GM12864 (cell line): ENCODE measurements around the gene TENT4B.

Experiments used
- DNase-seq: peaks from one replicate; pipeline ENCODE4 v3.0.0-alpha.2; 2011; ENCODE audit warnings: low read depth
- H3K4me3 ChIP-seq: 2 replicates; pipeline ENCODE4 v1.5.1; 2011; ENCODE audit warnings: mild to moderate bottlenecking, low read depth, low read length, control low read depth
- TF ChIP-seq, protein P1 (sequence below): IDR thresholded peaks from 2 replicates; pipeline ENCODE4 v1.5.1; 2011; ENCODE audit warnings: low read depth, mild to moderate bottlenecking, moderate library complexity, low read length, control low read depth, inconsistent platforms; ENCODE audit errors: missing control alignments

Gene TENT4B

DNA sequence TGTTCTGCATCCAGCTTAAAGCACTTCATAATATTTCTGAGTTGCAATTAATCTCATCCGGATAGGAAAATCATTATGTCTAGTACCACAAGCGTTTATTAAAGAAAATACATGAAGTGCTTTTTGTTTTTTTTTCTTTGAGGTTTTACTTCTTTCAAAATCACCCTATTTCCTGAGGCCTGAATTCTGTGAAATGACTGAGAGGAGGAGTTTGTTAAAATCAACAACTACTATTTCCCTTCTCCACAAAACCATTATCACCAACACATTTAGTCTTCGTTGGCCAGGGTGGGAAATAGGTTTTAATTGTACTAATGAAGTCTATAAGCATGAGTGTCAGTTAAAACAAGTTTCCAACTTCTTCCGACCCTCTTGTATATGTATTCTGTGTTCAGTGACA is 62.6 kb downstream of the TENT4B start:
- DNase-seq, result no peak
- H3K4me3 ChIP-seq, result no peak overlapping the region
- TF ChIP-seq, protein P1, sequence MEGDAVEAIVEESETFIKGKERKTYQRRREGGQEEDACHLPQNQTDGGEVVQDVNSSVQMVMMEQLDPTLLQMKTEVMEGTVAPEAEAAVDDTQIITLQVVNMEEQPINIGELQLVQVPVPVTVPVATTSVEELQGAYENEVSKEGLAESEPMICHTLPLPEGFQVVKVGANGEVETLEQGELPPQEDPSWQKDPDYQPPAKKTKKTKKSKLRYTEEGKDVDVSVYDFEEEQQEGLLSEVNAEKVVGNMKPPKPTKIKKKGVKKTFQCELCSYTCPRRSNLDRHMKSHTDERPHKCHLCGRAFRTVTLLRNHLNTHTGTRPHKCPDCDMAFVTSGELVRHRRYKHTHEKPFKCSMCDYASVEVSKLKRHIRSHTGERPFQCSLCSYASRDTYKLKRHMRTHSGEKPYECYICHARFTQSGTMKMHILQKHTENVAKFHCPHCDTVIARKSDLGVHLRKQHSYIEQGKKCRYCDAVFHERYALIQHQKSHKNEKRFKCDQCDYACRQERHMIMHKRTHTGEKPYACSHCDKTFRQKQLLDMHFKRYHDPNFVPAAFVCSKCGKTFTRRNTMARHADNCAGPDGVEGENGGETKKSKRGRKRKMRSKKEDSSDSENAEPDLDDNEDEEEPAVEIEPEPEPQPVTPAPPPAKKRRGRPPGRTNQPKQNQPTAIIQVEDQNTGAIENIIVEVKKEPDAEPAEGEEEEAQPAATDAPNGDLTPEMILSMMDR, result no peak

DNA sequence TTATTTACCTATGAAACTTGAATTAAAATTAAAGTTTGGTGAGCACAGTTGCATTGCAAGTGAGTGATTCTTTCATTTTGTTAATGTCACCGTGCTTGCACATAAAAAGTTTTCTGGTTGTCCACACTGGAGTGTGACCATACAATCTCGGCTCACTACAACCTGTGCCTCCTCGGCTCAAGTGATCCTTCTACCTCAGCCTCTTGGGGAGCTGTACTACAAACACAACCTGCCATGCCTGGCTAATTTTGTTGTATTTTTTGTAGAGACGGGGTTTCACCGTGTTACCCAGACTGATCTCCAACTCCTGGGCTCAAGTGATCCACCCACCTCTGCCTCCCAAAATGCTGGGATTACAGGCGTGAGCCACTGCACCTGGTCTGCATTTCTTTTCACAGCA is 63.1 kb downstream of the TENT4B start:
- no peak for DNase-seq
- no peak overlapping the region for H3K4me3 ChIP-seq
- TF ChIP-seq, protein P1, result no peak

DNA sequence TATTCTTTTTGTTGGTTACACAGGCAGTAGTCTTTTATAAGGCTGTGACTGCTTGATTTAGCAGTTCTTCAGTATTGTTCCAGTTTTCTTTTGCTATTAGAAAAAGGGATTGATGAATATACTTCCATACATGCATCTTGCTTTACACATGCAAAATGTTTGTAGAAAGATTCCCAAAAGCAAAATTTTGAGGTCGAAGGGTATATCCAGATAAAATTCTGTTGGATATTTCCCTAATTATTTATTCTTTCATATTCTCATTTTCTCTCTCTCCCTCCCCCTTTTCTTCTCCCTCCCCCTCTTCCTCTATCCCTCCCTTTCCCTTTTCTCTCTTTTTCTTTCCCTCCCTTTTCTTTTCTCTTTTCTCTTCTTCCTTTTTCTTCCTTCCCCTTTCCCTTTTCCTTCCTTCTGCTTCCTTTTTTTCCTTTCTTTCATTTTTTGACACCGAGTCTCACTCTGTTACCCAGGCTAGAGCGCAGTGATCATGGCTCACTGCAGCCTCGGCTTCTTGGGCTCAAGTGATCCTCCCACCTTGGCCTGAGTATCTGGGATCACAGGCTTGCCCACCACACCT is 66.4 kb downstream of the TENT4B start:
- DNase-seq, result no peak
- TF ChIP-seq, protein P1, result no peak
- no peak overlapping the region for H3K4me3 ChIP-seq

DNA sequence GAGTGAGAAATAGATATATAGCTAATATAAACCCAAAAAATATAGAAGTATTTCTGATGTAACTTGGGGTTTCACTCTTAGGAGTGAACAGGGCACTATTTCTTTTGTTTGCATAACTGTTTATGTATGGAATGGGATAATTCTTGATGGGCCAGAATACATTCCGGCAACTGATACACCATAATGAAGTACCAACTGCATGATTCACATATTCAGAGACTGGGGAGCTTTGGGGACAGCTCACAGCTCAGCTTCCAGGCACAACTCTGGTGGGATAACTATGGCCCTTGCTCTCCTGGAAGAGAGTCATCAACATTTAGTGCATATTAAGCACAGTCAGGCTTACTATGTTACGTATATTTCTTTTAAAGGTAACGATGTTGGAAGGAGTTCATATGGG is 71.2 kb downstream of the TENT4B start:
- DNase-seq, result no peak
- H3K4me3 ChIP-seq, result no peak overlapping the region
- TF ChIP-seq, protein P1, result no peak

DNA sequence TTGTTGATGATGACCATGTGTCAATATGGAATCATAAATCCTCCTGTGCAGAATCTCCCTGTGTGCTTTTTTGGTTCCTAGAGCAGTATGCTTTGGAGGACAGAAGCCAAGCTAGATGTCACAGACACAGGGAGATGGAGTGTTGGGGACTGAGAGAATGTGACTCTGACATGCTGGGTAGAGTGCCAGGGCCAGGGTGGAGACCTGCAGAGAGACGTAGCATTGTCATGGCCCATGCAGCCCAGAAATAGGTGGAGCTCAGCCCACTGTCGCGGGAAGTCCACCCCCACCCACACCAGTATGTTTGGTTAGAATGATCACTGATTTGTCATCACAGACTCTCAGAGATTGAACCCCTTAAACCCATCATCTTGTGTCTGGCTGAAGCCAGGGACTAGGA is 74.0 kb downstream of the TENT4B start:
- DNase-seq, result no peak
- H3K4me3 ChIP-seq, result no peak overlapping the region
- TF ChIP-seq, protein P1, result no peak

DNA sequence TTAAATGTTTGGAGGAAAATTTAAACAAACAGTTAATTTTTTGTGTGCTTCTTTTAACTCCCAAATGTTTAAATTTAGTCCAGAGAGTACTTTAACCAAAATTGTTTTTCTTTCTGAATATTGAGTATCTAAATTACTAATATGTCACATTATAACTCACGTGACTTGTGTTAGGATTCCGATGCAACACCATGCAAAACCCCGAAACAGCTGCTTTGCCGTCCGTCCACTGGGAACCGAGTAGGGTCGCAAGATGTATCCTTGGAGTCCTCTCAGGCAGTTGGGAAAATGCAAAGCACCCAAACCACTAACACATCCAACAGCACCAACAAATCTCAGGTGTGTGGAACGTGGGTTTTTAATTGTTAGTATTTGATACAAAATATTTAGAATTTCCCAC is 74.6 kb downstream of the TENT4B start:
- TF ChIP-seq, protein P1, result no peak
- no peak overlapping the region for H3K4me3 ChIP-seq
- DNase-seq, result no peak

DNA sequence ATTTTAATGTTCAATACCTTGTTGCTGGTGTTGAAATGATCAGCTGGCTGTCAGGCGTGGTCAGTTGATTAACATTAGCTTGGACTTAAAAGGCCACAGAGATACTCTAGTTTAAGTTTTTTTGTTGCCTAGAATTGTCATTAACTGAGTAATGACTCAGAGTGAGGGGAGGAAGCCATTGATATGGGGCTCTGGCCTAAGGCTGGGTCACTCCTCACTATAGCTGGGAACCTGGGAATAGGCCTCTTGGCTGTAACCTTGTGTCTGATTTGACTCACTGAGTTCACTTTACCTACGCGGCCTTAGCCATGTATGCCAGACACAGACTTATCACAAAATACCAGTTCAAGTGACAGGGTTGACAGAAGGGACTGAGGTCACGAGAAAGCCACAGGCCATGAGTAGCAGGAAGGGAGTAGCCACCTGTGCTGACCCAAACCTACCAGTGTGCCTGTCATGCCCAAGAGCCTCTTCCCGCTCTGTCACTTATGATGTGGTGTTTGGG is 75.3 kb downstream of the TENT4B start:
- no peak for DNase-seq
- TF ChIP-seq, protein P1, result no peak
- no peak overlapping the region for H3K4me3 ChIP-seq
